GM12878 (cell line): ENCODE measurements around the gene TMEM88. TPM values are rescaled to one million over a fixed set of nuclear protein-coding genes. Genes with fewer than 3 reads are reported as not detected.

Experiments used
- ASH2L ChIP-seq: fragments of 300-600, 200-600 bp; sonication (generic); IDR thresholded peaks from 2 replicates; pipeline ENCODE4 v1.6.1; 2017; ENCODE audit warnings: low read depth, mild to moderate bottlenecking, borderline replicate concordance
- BHLHE40 ChIP-seq, 2 experiments: fragments of 450-650 bp in 1 of 2; IDR thresholded peaks; 2 replicates each; pipeline ENCODE4 v1.6.1; 2011 to 2017; ENCODE audit warnings: low read depth in 2 of 2, borderline replicate concordance in 1 of 2, improper control_type of control experiment in 1 of 2, low read length in 1 of 2, mild to moderate bottlenecking in 1 of 2
- BMI1 ChIP-seq: fragments of 450-650 bp; IDR thresholded peaks from 2 replicates; pipeline ENCODE4 v1.6.1; 2016; ENCODE audit warnings: mild to moderate bottlenecking, moderate library complexity, borderline replicate concordance
- CBX5 ChIP-seq: sonication (generic); IDR thresholded peaks from 2 replicates; pipeline ENCODE4 v1.6.1; 2016; ENCODE audit warnings: low read depth, moderate library complexity, mild to moderate bottlenecking, inconsistent platforms
- DPF2 ChIP-seq: fragments of 450-650 bp; IDR thresholded peaks from 2 replicates; pipeline ENCODE4 v1.6.1; 2017; ENCODE audit warnings: mild to moderate bottlenecking
- EP300 ChIP-seq, 2 experiments: fragments of 150-350 bp in 1 of 2; IDR thresholded peaks; 2 replicates each; pipeline ENCODE4 v1.6.1; 2011 to 2012; ENCODE audit warnings: low read depth in 2 of 2, low read length in 2 of 2, borderline replicate concordance in 1 of 2, improper control_type of control experiment in 1 of 2, inconsistent platforms in 1 of 2; ENCODE audit not compliant: control insufficient read depth in 1 of 2
- ESRRA ChIP-seq: IDR thresholded peaks from 2 replicates; pipeline ENCODE4 v1.6.1; 2012; ENCODE audit warnings: mild to moderate bottlenecking, low read length, improper control_type of control experiment
- FOXK2 ChIP-seq: fragments of 450-650 bp; IDR thresholded peaks from 2 replicates; pipeline ENCODE4 v1.6.1; 2017; ENCODE audit warnings: mild to moderate bottlenecking, moderate library complexity
- FOXM1 ChIP-seq: IDR thresholded peaks from 2 replicates; pipeline ENCODE4 v1.6.1; 2012; ENCODE audit warnings: low read depth, mild to moderate bottlenecking, inconsistent platforms, low read length, moderate library complexity
- GATAD2B ChIP-seq: fragments of 450-650 bp; conservative IDR thresholded peaks from 2 replicates; pipeline ENCODE4 v1.6.1; 2017; ENCODE audit warnings: low read depth, mild to moderate bottlenecking, moderate library complexity
- HCFC1 ChIP-seq: fragments of 150-350 bp; IDR thresholded peaks from 2 replicates; pipeline ENCODE4 v1.6.1; 2014; ENCODE audit warnings: low read length
- HDAC2 ChIP-seq: fragments of 200-600 bp; sonication (generic); IDR thresholded peaks from 2 replicates; pipeline ENCODE4 v1.6.1; 2017
- JUND ChIP-seq: IDR thresholded peaks from 2 replicates; pipeline ENCODE4 v1.6.1; 2012; ENCODE audit warnings: low read depth, mild to moderate bottlenecking, low read length, improper control_type of control experiment, moderate library complexity
- MEF2A ChIP-seq: IDR thresholded peaks from 2 replicates; pipeline ENCODE4 v1.6.1; 2011; ENCODE audit warnings: low read depth, mild to moderate bottlenecking, low read length, moderate library complexity; ENCODE audit not compliant: insufficient read depth
- NFYA ChIP-seq: IDR thresholded peaks from 2 replicates; pipeline ENCODE4 v1.6.1; 2011; ENCODE audit warnings: low read depth, mild to moderate bottlenecking, low read length, improper control_type of control experiment, borderline replicate concordance
- PBX3 ChIP-seq: IDR thresholded peaks from 2 replicates; pipeline ENCODE4 v1.6.1; 2011; ENCODE audit warnings: mild to moderate bottlenecking, low read depth, low read length, moderate library complexity; ENCODE audit not compliant: insufficient replicate concordance
- POLR2A ChIP-seq: IDR thresholded peaks from 2 replicates; pipeline ENCODE4 v1.6.1; 2011; ENCODE audit warnings: low read depth, mild to moderate bottlenecking, low read length
- POLR2AphosphoS2 ChIP-seq: IDR thresholded peaks from 2 replicates; pipeline ENCODE4 v1.6.1; 2011; ENCODE audit warnings: low read depth, mild to moderate bottlenecking, low read length, improper control_type of control experiment, moderate library complexity
- SUZ12 ChIP-seq: fragments of 200-600 bp; sonication (generic); IDR thresholded peaks from one replicate; pipeline ENCODE4 v1.6.1; 2018; ENCODE audit warnings: antibody characterized with exemption, mild to moderate bottlenecking; ENCODE audit not compliant: unreplicated experiment
- ZNF274 ChIP-seq: IDR thresholded peaks from one replicate; pipeline ENCODE4 v1.8.0; 2011; ENCODE audit not compliant: insufficient read length, insufficient read depth
- polyA plus RNA-seq, 11 experiments: library from polyadenylated mRNA; depleted of rRNA in 4 of 11; unstranded in 6 of 11; stranded (reverse) in 5 of 11; fragments of >200 nt; fragmentation: Nextera tagmentation in 4 of 11; fragmentation: Illumina TruSeq in 1 of 11; extraction: Ambion mirVana in 4 of 11; extraction: Trizol in 1 of 11; gene quantifications; 1 replicate in 1 of 11; 2 replicates in 10 of 11; pipeline versions ENCODE4 v1.2.1 to v1.2.3, GENCODE V29; 2011 to 2016; ENCODE audit warnings: inconsistent platforms in 2 of 11, missing spikeins in 2 of 11, low read depth in 1 of 11
- total RNA-seq, 4 experiments: library from RNA; depleted of rRNA in 3 of 4; stranded (reverse); fragments of >200 nt in 3 of 4; fragmentation: Illumina TruSeq in 1 of 4; extraction: Trizol in 1 of 4; gene quantifications; 2 replicates each; pipeline versions ENCODE4 v1.2.1 to v1.2.3, GENCODE V29; 2013 to 2021
- TF ChIP-seq, protein P1 (sequence below): fragments of 450-650 bp; IDR thresholded peaks from 2 replicates; pipeline ENCODE4 v1.6.1; 2016; ENCODE audit warnings: mild to moderate bottlenecking
- TF ChIP-seq, protein P2 (sequence below): fragments of 450-650 bp; formaldehyde crosslinking; IDR thresholded peaks from 2 replicates; pipeline ENCODE4 v1.4.0; 2020; ENCODE audit warnings: mild to moderate bottlenecking, moderate library complexity

TMEM88 gene
- total and polyA plus RNA-seq, 10 of the 15 experiments (the other 5 are each of a cell fraction or from before 2014, with no cell fraction given): 0.21 to 2.2 (median 0.62) TPM; not detected in 5

GRCh38 chr17:7851438-7852261 is 3.2 kb upstream of the TMEM88 start (continued):
- TF ChIP-seq, protein P1, sequence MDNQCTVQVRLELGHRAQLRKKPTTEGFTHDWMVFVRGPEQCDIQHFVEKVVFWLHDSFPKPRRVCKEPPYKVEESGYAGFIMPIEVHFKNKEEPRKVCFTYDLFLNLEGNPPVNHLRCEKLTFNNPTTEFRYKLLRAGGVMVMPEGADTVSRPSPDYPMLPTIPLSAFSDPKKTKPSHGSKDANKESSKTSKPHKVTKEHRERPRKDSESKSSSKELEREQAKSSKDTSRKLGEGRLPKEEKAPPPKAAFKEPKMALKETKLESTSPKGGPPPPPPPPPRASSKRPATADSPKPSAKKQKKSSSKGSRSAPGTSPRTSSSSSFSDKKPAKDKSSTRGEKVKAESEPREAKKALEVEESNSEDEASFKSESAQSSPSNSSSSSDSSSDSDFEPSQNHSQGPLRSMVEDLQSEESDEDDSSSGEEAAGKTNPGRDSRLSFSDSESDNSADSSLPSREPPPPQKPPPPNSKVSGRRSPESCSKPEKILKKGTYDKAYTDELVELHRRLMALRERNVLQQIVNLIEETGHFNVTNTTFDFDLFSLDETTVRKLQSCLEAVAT: peak; percentile 77
- TF ChIP-seq NFYA (no peak), ESRRA (no peak), EP300 (IDR thresholded peaks at IDR 0.05; ENCODE audit: borderline replicate concordance in 1 of 2, control insufficient read depth in 1 of 2, low read depth in 2 of 2, low read length in 2 of 2) (no peak), BHLHE40 (IDR thresholded peaks at IDR 0.05; ENCODE audit: borderline replicate concordance in 1 of 2, low read depth in 2 of 2, low read length in 1 of 2) (peak; percentile 78 to 79), DPF2 (no peak; the same call in none of the 2 replicates), POLR2AphosphoS2 (no peak; the same call in 1 of the 2 replicates), FOXK2 (peak; percentile 73), HCFC1 (peak; percentile 33; the same call in 1 of the 2 replicates), SUZ12 (no peak), MEF2A (0 out of 2 replicates have a peak, but pooled peaks have one; percentile 27), POLR2A (peak; percentile 71; the same call in 1 of the 2 replicates), HDAC2 (no peak), CBX5 (no peak), GATAD2B (peak; percentile 82), JUND (no peak), ZNF274 (no peak), PBX3 (no peak), BMI1 (no peak), FOXM1 (no peak), ASH2L (no peak)
- TF ChIP-seq, protein P2, sequence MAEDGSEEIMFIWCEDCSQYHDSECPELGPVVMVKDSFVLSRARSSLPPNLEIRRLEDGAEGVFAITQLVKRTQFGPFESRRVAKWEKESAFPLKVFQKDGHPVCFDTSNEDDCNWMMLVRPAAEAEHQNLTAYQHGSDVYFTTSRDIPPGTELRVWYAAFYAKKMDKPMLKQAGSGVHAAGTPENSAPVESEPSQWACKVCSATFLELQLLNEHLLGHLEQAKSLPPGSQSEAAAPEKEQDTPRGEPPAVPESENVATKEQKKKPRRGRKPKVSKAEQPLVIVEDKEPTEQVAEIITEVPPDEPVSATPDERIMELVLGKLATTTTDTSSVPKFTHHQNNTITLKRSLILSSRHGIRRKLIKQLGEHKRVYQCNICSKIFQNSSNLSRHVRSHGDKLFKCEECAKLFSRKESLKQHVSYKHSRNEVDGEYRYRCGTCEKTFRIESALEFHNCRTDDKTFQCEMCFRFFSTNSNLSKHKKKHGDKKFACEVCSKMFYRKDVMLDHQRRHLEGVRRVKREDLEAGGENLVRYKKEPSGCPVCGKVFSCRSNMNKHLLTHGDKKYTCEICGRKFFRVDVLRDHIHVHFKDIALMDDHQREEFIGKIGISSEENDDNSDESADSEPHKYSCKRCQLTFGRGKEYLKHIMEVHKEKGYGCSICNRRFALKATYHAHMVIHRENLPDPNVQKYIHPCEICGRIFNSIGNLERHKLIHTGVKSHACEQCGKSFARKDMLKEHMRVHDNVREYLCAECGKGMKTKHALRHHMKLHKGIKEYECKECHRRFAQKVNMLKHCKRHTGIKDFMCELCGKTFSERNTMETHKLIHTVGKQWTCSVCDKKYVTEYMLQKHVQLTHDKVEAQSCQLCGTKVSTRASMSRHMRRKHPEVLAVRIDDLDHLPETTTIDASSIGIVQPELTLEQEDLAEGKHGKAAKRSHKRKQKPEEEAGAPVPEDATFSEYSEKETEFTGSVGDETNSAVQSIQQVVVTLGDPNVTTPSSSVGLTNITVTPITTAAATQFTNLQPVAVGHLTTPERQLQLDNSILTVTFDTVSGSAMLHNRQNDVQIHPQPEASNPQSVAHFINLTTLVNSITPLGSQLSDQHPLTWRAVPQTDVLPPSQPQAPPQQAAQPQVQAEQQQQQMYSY (CRISPR knock-in tag): no peak
